ENCODE measurements around the gene ALK.

DNA sequence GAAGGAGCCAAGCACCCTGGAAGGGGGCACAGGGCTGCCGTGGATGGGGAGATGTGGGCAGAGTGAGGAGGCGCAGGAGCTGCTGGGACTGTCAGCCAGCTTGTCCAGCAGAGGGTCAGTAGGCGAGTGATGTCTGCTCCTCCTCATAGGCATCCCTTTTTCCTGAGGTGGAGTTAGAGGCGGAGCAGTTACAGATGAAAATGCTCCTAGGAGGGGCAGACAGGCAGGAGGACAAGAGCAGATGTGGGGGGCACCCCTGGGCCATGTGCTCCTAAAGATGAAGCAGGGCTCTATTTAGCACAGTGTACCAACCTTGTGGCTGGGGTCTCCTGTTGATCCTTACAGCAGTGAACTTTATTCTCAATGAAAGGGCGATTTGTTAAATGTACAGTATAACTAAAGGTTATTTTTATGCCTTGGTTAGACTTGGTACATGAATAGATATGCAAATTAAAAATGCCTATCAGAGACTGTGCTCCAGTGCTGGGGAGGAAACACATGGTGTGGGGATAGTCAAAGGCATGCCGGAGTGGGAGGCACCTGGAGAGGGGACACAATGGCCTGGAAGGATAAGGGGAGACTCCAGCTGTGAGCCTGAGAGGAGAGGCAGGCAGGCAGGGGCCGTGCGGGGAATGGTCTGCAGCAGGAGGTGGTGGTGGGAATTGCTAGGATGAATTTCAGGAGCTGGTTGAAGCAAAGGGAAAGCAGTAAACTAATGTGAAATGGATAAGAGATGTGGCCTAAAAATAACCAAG, 630.9 kb downstream of the ALK start:
- TF ChIP-seq, protein P1, sequence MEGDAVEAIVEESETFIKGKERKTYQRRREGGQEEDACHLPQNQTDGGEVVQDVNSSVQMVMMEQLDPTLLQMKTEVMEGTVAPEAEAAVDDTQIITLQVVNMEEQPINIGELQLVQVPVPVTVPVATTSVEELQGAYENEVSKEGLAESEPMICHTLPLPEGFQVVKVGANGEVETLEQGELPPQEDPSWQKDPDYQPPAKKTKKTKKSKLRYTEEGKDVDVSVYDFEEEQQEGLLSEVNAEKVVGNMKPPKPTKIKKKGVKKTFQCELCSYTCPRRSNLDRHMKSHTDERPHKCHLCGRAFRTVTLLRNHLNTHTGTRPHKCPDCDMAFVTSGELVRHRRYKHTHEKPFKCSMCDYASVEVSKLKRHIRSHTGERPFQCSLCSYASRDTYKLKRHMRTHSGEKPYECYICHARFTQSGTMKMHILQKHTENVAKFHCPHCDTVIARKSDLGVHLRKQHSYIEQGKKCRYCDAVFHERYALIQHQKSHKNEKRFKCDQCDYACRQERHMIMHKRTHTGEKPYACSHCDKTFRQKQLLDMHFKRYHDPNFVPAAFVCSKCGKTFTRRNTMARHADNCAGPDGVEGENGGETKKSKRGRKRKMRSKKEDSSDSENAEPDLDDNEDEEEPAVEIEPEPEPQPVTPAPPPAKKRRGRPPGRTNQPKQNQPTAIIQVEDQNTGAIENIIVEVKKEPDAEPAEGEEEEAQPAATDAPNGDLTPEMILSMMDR (conservative IDR thresholded peaks at IDR 0.05): no peak
- TF ChIP-seq ZFX (IDR thresholded peaks at IDR 0.05): no peak
